Muscle of leg (tissue), 16 donors: ENCODE measurements around the gene OR3A1. TPM values are rescaled to one million over a fixed set of nuclear protein-coding genes. Genes with fewer than 3 reads are reported as not detected.
"Not testable (repeated sequence)": the region's sequence is repeated elsewhere in the genome, so short reads cannot be mapped to it uniquely, and the experiment has no call there.

Experiments used
- DNase-seq: peaks from one replicate; pipeline ENCODE4 v3.0.0; 2013
- H3K27ac ChIP-seq: one replicate; pipeline ENCODE4 v1.5.1; 2013; ENCODE audit warnings: mild to moderate bottlenecking, low read length, control low read depth
- H3K27me3 ChIP-seq: one replicate; pipeline ENCODE4 v1.6.1; 2013; ENCODE audit warnings: low read length; ENCODE audit not compliant: control insufficient read depth, insufficient read depth
- H3K36me3 ChIP-seq: one replicate; pipeline ENCODE4 v1.6.1; 2013; ENCODE audit warnings: low read length; ENCODE audit not compliant: control insufficient read depth, insufficient read depth
- H3K4me1 ChIP-seq: one replicate; pipeline ENCODE4 v1.6.1; 2013; ENCODE audit warnings: low read length; ENCODE audit not compliant: control insufficient read depth, insufficient read depth
- H3K4me3 ChIP-seq: one replicate; pipeline ENCODE4 v1.5.1; 2013; ENCODE audit warnings: low read length, control low read depth
- H3K9me3 ChIP-seq: replicated peaks from 2 replicates; pipeline ENCODE4 v1.6.1; 2013; ENCODE audit warnings: low read depth, low read length; ENCODE audit not compliant: control insufficient read depth
- WGBS: methylation state at CpG from one replicate; pipeline ENCODE4 v1.1.5; 2013; ENCODE audit warnings: missing lambda C conversion rate; ENCODE audit not compliant: insufficient coverage; 5-methylcytosine and 5-hydroxymethylcytosine counted together
- long read RNA-seq, 11 donors: transcript quantifications; one replicate each; lab custom pipeline, GENCODE V29; 2026
- polyA plus RNA-seq, 8 donors: library from polyadenylated mRNA; unstranded; fragments of 120-200 nt; gene quantifications; one replicate each; pipeline versions ENCODE4 v1.2.1 to v1.2.3, GENCODE V29; 2013; ENCODE audit warnings: inconsistent platforms in 1 of 8, low replicate concordance in 1 of 8; ENCODE audit not compliant: insufficient read length in 8 of 8, insufficient read depth in 1 of 8
- total RNA-seq: library from RNA; stranded (reverse); fragments of 120-200 nt; gene quantifications from one replicate; pipeline ENCODE4 v1.2.4, GENCODE V29; 2013

The OR3A1 gene, protein sequence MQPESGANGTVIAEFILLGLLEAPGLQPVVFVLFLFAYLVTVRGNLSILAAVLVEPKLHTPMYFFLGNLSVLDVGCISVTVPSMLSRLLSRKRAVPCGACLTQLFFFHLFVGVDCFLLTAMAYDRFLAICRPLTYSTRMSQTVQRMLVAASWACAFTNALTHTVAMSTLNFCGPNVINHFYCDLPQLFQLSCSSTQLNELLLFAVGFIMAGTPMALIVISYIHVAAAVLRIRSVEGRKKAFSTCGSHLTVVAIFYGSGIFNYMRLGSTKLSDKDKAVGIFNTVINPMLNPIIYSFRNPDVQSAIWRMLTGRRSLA
- total RNA-seq (not detected), polyA plus RNA-seq (under 1 TPM in 3 of 8 donors, not detected in 5; 0.17 to 0.34 (median 0.18) TPM)
- long read RNA-seq, donor 1, result 0 reads
- long read RNA-seq, donor 2, result 0 reads
- long read RNA-seq, donor 3, result 0 reads
- long read RNA-seq, donor 4, result 0 reads
- long read RNA-seq, donor 5, result 0 reads
- long read RNA-seq, donor 6, result 0 reads
- long read RNA-seq, donor 7, result 0 reads
- long read RNA-seq, donor 8, result 0 reads
- long read RNA-seq, donor 9, result 0 reads
- long read RNA-seq, donor 10, result 0 reads
- long read RNA-seq, donor 11, result 0 reads

DNA sequence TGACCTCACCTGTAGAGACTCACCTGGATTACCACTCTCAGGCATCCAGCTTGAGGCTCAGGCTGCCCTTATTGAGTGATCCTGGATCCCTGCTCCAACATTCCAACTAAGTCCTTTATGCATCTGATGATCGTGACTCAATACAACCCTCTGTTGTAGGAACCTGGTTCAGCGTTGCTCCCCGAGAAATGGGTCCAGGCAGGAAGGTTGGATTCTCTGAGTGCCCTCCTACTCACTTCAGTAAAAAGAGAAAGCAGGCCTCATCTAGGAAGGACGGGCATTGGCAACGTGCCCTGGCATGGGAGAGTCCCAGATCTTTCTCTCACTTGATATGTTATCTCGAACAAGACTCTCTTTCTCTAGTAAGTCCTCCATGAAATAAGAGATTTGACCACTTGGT lies at the start of gene OR3A1:
Gene OR3A1, minus strand, starts transcription at position 101 of the 400 bp plus-strand sequence. CDS start 5,778 bp downstream, outside the sequence.
- H3K27ac ChIP-seq, result no peak within 1 kb of the TSS
- H3K4me3 ChIP-seq, result no peak within 1 kb of the TSS
- no peaks in the 10 kb centered on the region for H3K4me1 ChIP-seq
- H3K9me3 ChIP-seq, result no peaks in the 10 kb centered on the region
- H3K36me3 ChIP-seq, result no peaks in the 10 kb centered on the region
- no peak for DNase-seq
- WGBS, result 94% methylated on average over 3 of the region's 6 CpGs
- H3K27me3 ChIP-seq, result no peaks in the 10 kb centered on the region

DNA sequence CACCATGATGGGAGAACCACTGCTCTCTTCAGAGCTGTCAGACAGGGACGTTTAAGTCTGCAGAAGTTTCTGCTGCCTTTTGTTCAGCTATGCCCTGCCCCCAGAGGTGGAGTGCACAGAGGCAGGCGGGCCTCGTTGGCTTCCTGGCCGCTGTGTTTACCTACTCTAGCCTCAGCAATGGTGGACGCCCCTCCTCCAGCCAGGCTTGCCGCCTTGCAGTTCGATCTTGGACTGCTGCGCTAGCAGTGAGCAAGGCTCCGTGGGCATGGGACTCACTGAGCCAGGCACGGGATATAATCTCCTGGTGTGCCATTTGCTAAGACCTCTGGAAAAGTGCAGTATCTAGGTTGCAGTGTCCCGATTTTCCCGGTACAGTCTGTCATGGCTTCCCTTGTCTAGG lies 44.6 kb upstream of the OR3A1 start:
- H3K27me3 ChIP-seq, H3K27ac ChIP-seq, H3K4me1 ChIP-seq, H3K36me3 ChIP-seq, H3K4me3 ChIP-seq, DNase-seq: not testable (repeated sequence)
- WGBS, result 89% methylated on average over 10 of the region's 12 CpGs
- H3K9me3 ChIP-seq, result peaks cover 11% of the 10 kb centered on the region

GRCh38 chr17:3335876-3336275 lies 37.7 kb upstream of the OR3A1 start:
- no peak overlapping the region for H3K27ac ChIP-seq
- no peak for DNase-seq
- no peaks in the 10 kb centered on the region for H3K36me3 ChIP-seq
- H3K4me3 ChIP-seq, result no peak overlapping the region
- WGBS, result 90% methylated on average over 2 of the region's 4 CpGs
- H3K9me3 ChIP-seq, result no peaks in the 10 kb centered on the region
- no peaks in the 10 kb centered on the region for H3K27me3 ChIP-seq
- no peaks in the 10 kb centered on the region for H3K4me1 ChIP-seq

GRCh38 chr17:3318336-3318735 lies 20.2 kb upstream of the OR3A1 start:
- no peak overlapping the region for H3K27ac ChIP-seq
- H3K4me3 ChIP-seq, result no peak overlapping the region
- no peak for DNase-seq
- no peaks in the 10 kb centered on the region for H3K4me1 ChIP-seq
- H3K9me3 ChIP-seq, result no peaks in the 10 kb centered on the region
- no peaks in the 10 kb centered on the region for H3K27me3 ChIP-seq
- no peaks in the 10 kb centered on the region for H3K36me3 ChIP-seq
- WGBS, result 71% methylated on average over 4 of the region's 5 CpGs

DNA sequence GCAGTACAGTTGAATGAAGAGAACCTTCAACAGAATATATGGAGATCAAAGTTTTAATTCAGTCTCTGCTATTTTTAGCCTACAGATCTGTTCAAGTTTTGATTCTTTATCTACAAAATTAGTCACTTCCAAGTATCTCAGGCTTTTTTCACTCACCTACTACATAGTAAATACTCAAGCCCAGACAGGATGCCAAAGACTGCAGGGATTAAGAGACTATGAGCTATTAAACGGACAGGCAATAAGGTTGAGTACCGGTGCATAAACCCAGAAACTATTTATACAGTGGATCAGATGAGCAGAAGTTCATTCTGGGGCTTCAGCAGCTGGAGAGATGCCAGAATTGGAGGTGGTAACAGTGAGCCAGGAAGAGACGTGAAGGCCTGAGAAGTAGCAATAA lies 18.7 kb upstream of the OR3A1 start:
- DNase-seq, result no peak
- WGBS, result no CpG with 5 or more reads among the region's 3 CpGs
- Histone ChIP-seq H3K4me3 (no peak overlapping the region), H3K4me1 (no peaks in the 10 kb centered on the region), H3K27me3 (no peaks in the 10 kb centered on the region), H3K9me3 (no peaks in the 10 kb centered on the region), H3K36me3 (no peaks in the 10 kb centered on the region), H3K27ac (no peak overlapping the region)

DNA sequence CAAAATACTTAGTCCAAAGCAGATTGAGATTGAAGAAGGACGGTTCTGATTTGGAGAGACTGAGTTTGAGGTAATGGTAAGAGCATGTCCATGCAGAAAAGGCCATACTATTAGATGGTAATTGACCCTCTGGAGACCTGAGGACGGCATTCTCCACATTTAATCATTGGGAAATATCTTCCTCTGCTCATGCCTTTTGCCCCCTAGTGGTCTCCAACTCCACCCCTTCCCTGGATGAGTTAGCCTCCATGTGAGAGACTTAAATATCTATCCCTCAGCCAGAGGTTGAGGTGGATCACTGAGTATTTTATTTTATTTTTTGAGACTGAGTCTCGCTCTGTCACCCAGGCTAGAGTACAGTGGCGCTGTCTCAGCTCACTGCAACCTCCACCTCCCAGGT lies 10.4 kb upstream of the OR3A1 start:
- DNase-seq, result no peak
- WGBS, result no CpG with 5 or more reads among the region's 4 CpGs
- Histone ChIP-seq H3K9me3 (no peaks in the 10 kb centered on the region), H3K4me1 (no peaks in the 10 kb centered on the region), H3K4me3 (no peak overlapping the region), H3K27ac (no peak overlapping the region), H3K27me3 (no peaks in the 10 kb centered on the region), H3K36me3 (no peaks in the 10 kb centered on the region)

DNA sequence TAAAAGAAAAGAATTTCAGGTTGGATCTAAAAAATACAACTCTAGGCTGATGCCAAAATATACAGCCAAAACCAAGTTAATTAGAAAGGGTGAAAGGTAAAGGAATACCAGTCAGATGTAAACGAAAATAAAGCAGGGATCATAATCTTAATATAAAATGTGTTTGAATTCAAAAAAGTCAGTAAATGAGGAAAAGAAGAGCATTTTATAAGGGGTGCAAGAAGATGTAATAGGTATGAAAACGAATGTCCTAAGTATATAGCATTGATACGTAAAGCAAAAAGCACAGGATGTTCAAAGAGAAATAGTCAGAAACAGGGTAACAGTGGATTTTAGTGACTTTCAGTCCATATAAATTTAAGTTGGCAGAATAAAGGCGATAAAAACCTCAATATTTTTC lies 2.5 kb downstream of the OR3A1 start:
- H3K27me3 ChIP-seq, result no peaks in the 10 kb centered on the region
- H3K4me1 ChIP-seq, result no peaks in the 10 kb centered on the region
- H3K4me3 ChIP-seq, result no peak overlapping the region
- no peaks in the 10 kb centered on the region for H3K36me3 ChIP-seq
- WGBS, result 70% methylated on average over 2 of the region's 4 CpGs
- DNase-seq, result no peak
- no peak overlapping the region for H3K27ac ChIP-seq
- no peaks in the 10 kb centered on the region for H3K9me3 ChIP-seq

DNA sequence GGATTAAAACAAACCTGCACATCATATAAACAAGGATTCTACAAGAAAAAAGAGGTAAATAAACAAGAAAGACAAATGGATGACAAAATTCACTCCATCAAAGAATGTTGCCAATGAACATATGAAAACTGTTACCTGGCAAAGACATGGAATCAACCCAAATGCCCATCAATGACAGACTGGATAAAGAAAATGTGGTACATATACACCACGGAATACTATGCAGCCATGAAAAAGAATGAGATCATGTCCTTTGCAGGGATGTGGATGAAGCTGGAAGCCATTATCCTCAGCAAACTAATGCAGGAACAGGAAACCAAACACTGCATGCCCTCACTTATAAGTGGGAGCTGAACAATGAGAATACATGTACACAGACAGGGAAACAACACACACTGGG lies 4.6 kb downstream of the OR3A1 start:
- H3K9me3 ChIP-seq, H3K4me1 ChIP-seq, DNase-seq, H3K36me3 ChIP-seq, H3K4me3 ChIP-seq, H3K27me3 ChIP-seq, H3K27ac ChIP-seq: not testable (repeated sequence)
- no CpG with 5 or more reads among the region's 1 CpG for WGBS

DNA sequence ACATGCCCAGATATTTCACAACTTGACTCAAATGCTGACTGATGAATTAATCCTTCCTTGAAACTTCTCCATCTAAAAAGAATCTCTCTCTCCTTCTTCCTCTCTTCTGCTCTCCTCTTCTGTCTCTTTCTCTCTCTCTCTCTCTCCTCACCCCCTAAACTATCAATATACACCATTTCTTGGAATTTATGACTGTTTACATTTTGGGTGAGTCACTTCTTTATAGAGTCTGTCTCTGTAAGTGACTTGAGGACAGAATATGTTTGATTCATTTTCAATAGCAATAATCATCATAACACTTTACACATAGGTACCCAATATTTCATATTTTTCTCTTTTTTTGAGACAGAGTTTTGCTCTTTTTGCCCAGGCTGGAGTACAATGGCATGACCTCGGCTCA lies 15.3 kb downstream of the OR3A1 start:
- H3K4me3 ChIP-seq, result no peak overlapping the region

DNA sequence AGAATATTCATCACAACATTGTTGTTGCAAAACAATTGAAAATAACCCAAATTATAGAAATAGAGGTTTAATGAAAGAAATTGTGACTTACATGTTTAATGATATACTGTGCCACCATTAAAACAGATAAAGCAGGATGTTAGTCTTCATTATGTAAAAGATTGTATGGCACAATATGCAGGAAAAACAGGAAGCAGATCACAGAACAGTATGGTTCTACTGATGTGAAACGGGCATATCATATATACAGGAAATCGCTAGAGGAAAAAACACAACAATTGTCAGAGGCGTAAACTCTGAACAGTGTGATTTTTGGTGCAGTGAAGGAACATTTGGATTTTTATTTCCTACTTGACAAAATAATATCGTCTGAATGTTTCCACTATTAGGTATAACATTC lies 22.0 kb downstream of the OR3A1 start:
- no peaks in the 10 kb centered on the region for H3K36me3 ChIP-seq
- H3K27ac ChIP-seq, result no peak overlapping the region
- WGBS, result 67% methylated on average over 1 of the region's 4 CpGs
- no peaks in the 10 kb centered on the region for H3K27me3 ChIP-seq
- no peaks in the 10 kb centered on the region for H3K9me3 ChIP-seq
- H3K4me3 ChIP-seq, result no peak overlapping the region
- DNase-seq, result no peak
- no peaks in the 10 kb centered on the region for H3K4me1 ChIP-seq

More for the DNA sequence above, 15.3 kb downstream of the OR3A1 start:
- no peaks in the 10 kb centered on the region for H3K27me3 ChIP-seq
- no peak for DNase-seq
- no peaks in the 10 kb centered on the region for H3K9me3 ChIP-seq
- H3K27ac ChIP-seq, result no peak overlapping the region
- H3K4me1 ChIP-seq, result no peaks in the 10 kb centered on the region
- no peaks in the 10 kb centered on the region for H3K36me3 ChIP-seq
- WGBS, result no CpG with 5 or more reads among the region's 1 CpG
